K562 (cell line): ENCODE results near the gene NKIRAS1. TPM values are rescaled to one million over a fixed set of nuclear protein-coding genes. Genes with fewer than 3 reads are reported as not detected.

Experiments
- ETV1 ChIP-seq: fragments of 450-650 bp; conservative IDR thresholded peaks from 2 replicates; pipeline ENCODE4 v1.6.1; 2016; ENCODE audit warnings: missing genetic modification characterization, control low read depth, low read depth, missing compliant biosample characterization
- GATAD2B ChIP-seq: fragments of 450-650 bp; IDR thresholded peaks from 2 replicates; pipeline ENCODE4 v1.6.1; 2017; ENCODE audit warnings: mild to moderate bottlenecking, borderline replicate concordance
- GTF2A2 ChIP-seq: IDR thresholded peaks from 2 replicates; pipeline ENCODE4 v1.6.1; 2016; ENCODE audit warnings: mild to moderate bottlenecking, missing genetic modification characterization, missing compliant biosample characterization
- KHSRP ChIP-seq: fragments of 450-650 bp; IDR thresholded peaks from 2 replicates; pipeline ENCODE4 v1.6.1; 2017
- NCOA6 ChIP-seq: fragments of 450-650 bp; IDR thresholded peaks from 2 replicates; pipeline ENCODE4 v1.6.1; 2017; ENCODE audit warnings: mild to moderate bottlenecking
- NFIC ChIP-seq: fragments of 450-650 bp; IDR thresholded peaks from 2 replicates; pipeline ENCODE4 v1.6.1; 2017; ENCODE audit warnings: mild to moderate bottlenecking, inconsistent platforms
- ZMIZ1 ChIP-seq, 2 experiments: fragments of 150-350 bp in 1 of 2; IDR thresholded peaks; 2 replicates each; pipeline ENCODE4 v1.6.1; 2012 to 2016; ENCODE audit warnings: low read depth in 2 of 2, low read length in 2 of 2, mild to moderate bottlenecking in 1 of 2, moderate library complexity in 1 of 2
- ZNF197 ChIP-seq: fragments of 200-800 bp; sonication (Bioruptor generic); IDR thresholded peaks from 2 replicates; pipeline ENCODE4 v1.6.1; 2016; ENCODE audit warnings: low read depth, missing genetic modification characterization, missing compliant biosample characterization
- polyA plus RNA-seq, 8 experiments: library from polyadenylated mRNA; depleted of rRNA in 4 of 8; stranded (reverse) in 5 of 8; unstranded in 3 of 8; fragments of >200 nt; fragmentation: Nextera tagmentation in 2 of 8; fragmentation: Illumina TruSeq in 1 of 8; extraction: Ambion mirVana in 2 of 8; extraction: Trizol in 1 of 8; gene quantifications; 2 replicates each; pipeline versions ENCODE4 v1.2.1 to v1.2.3, GENCODE V29; 2011 to 2014; ENCODE audit warnings: inconsistent platforms in 1 of 8, missing spikeins in 1 of 8
- total RNA-seq, 7 experiments: library from RNA; depleted of rRNA in 6 of 7; stranded (reverse); fragments of >200 nt in 6 of 7; fragmentation: Illumina TruSeq in 2 of 7; extraction: Trizol in 2 of 7; gene quantifications; 2 replicates each; pipeline versions ENCODE4 v1.2.1 to v1.2.3, GENCODE V29; 2011 to 2021; ENCODE audit warnings: low replicate concordance in 1 of 7
- TF ChIP-seq, protein P1 (sequence below): sonication (generic); formaldehyde crosslinking; IDR thresholded peaks from 2 replicates; pipeline ENCODE4 v1.8.0; 2022; ENCODE audit warnings: missing genetic modification reagents, mild to moderate bottlenecking, moderate library complexity, borderline replicate concordance
- TF ChIP-seq, protein P2 (sequence below): fragments of 250-450 bp; sonication (Bioruptor Pico); IDR thresholded peaks from 2 replicates; pipeline ENCODE4 v1.5.0; 2022; ENCODE audit warnings: mild to moderate bottlenecking
- TF ChIP-seq, protein P3 (sequence below): sonication (generic); formaldehyde crosslinking; IDR thresholded peaks from 2 replicates; pipeline ENCODE4 v1.9.0; 2022; ENCODE audit warnings: mild to moderate bottlenecking, missing genetic modification reagents
- TF ChIP-seq, protein P4 (sequence below), 2 experiments: fragments of 450-650 bp in 1 of 2; IDR thresholded peaks; 2 replicates each; pipeline ENCODE4 v1.6.1; 2011 to 2017; ENCODE audit warnings: low read depth in 2 of 2, antibody characterized with exemption in 1 of 2, borderline replicate concordance in 1 of 2, low read length in 1 of 2, mild to moderate bottlenecking in 1 of 2, mixed read lengths in 1 of 2; ENCODE audit not compliant: control insufficient read depth in 1 of 2

The NKIRAS1 gene
- total and polyA plus RNA-seq, 9 of the 15 experiments (the other 6 are each of a cell fraction or from before 2014, with no cell fraction given), result 5.1 to 10.3 (median 6.3) TPM

GRCh38 chr3:23916886-23917678 lies at the start of gene NKIRAS1, which contains the start of gene RPL15 (continued):
- TF ChIP-seq, protein P1, sequence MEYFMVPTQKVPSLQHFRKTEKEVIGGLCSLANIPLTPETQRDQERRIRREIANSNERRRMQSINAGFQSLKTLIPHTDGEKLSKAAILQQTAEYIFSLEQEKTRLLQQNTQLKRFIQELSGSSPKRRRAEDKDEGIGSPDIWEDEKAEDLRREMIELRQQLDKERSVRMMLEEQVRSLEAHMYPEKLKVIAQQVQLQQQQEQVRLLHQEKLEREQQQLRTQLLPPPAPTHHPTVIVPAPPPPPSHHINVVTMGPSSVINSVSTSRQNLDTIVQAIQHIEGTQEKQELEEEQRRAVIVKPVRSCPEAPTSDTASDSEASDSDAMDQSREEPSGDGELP, result peak; percentile 93; the same call in 1 of the 2 replicates
- no peak for TF ChIP-seq ZNF197 (CRISPR knock-in tag)
- peak in 1 of 2 experiments; percentile 85; a peak in 2 of 4 replicates for TF ChIP-seq ZMIZ1 (IDR thresholded peaks at IDR 0.05; ENCODE audit: low read depth in 2 of 2, low read length in 2 of 2)
- TF ChIP-seq, protein P2, sequence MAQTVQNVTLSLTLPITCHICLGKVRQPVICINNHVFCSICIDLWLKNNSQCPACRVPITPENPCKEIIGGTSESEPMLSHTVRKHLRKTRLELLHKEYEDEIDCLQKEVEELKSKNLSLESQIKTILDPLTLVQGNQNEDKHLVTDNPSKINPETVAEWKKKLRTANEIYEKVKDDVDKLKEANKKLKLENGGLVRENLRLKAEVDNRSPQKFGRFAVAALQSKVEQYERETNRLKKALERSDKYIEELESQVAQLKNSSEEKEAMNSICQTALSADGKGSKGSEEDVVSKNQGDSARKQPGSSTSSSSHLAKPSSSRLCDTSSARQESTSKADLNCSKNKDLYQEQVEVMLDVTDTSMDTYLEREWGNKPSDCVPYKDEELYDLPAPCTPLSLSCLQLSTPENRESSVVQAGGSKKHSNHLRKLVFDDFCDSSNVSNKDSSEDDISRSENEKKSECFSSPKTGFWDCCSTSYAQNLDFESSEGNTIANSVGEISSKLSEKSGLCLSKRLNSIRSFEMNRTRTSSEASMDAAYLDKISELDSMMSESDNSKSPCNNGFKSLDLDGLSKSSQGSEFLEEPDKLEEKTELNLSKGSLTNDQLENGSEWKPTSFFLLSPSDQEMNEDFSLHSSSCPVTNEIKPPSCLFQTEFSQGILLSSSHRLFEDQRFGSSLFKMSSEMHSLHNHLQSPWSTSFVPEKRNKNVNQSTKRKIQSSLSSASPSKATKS (CRISPR knock-in tag), result 0 out of 2 replicates have a peak, but pooled peaks have one; percentile 43
- no peak for TF ChIP-seq GATAD2B
- TF ChIP-seq, protein P3, sequence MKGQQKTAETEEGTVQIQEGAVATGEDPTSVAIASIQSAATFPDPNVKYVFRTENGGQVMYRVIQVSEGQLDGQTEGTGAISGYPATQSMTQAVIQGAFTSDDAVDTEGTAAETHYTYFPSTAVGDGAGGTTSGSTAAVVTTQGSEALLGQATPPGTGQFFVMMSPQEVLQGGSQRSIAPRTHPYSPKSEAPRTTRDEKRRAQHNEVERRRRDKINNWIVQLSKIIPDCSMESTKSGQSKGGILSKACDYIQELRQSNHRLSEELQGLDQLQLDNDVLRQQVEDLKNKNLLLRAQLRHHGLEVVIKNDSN (CRISPR knock-in tag), result peak; percentile 59
- TF ChIP-seq NCOA6, result no peak; the same call in 1 of the 2 replicates
- TF ChIP-seq, protein P4, sequence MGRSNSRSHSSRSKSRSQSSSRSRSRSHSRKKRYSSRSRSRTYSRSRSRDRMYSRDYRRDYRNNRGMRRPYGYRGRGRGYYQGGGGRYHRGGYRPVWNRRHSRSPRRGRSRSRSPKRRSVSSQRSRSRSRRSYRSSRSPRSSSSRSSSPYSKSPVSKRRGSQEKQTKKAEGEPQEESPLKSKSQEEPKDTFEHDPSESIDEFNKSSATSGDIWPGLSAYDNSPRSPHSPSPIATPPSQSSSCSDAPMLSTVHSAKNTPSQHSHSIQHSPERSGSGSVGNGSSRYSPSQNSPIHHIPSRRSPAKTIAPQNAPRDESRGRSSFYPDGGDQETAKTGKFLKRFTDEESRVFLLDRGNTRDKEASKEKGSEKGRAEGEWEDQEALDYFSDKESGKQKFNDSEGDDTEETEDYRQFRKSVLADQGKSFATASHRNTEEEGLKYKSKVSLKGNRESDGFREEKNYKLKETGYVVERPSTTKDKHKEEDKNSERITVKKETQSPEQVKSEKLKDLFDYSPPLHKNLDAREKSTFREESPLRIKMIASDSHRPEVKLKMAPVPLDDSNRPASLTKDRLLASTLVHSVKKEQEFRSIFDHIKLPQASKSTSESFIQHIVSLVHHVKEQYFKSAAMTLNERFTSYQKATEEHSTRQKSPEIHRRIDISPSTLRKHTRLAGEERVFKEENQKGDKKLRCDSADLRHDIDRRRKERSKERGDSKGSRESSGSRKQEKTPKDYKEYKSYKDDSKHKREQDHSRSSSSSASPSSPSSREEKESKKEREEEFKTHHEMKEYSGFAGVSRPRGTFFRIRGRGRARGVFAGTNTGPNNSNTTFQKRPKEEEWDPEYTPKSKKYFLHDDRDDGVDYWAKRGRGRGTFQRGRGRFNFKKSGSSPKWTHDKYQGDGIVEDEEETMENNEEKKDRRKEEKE (IDR thresholded peaks at IDR 0.05; ENCODE audit: borderline replicate concordance in 1 of 2, control insufficient read depth in 1 of 2, low read depth in 2 of 2, low read length in 1 of 2), result peak; percentile 52 to 65; a peak in 1 of 4 replicates
- no peak for TF ChIP-seq KHSRP
- peak; percentile 84 for TF ChIP-seq ETV1 (tag)
- peak; percentile 79 for TF ChIP-seq NFIC
- TF ChIP-seq GTF2A2 (tag), result peak; percentile 87
